LoVo (cell line): ENCODE results near the gene TMEM185B.

Experiments used
- DNase-seq: peaks from one replicate; pipeline ENCODE4 v3.0.0-alpha.2; 2016; ENCODE audit warnings: low spot score

TMEM185B gene

DNA sequence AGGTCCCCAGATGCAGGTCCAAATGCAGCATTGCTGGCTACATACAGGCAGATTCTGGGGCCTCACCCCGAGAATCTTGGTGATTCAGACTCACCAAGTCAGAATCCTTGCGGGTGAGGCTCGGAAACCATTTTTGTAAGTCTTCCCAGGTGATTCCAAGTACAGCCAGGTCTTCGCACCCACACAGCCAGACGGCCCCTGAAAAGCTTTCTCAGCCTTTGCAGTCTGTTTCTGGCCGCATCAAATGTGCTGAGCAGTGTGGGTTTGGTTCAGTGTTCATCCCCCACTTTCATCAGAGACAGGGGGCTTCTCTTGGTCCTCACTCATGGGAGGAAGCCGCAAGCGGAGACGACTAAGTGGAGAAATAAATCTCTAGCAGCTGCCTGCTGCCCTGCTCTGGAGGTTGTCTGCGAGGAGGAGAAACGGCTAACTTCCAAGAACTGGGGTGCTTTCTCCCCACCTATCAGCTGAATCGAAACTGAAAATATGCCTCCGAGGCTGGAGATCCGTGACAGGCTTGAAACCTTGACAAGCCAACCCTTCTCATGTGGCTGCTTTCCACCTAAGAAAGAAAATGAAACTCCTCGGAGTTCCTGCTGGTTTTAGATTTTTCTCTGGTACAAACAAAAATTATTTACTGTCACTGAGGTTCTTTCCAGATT lies 8.9 kb upstream of the TMEM185B start:
- peak; percentile 16 for DNase-seq

DNA sequence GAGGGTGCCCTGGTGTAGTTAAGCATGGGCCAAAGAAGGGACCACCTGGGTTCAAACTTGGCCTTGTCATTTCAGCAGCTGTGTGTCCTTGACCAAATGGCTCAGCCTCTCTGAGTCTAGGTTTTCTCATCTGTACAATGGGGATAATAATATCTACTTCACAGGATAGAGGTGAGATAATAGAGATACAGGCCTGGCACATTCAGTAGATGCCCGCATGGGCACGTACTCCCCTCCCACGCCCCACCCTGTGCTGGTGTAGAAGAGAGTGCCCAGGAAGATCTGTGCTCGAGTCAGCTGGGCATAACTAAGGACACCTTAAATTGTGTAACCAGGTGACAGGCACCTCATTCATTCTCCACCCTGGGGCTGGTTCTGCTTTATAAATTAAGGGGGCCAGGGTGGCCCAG lies 8.4 kb upstream of the TMEM185B start:
- DNase-seq, result no peak

DNA sequence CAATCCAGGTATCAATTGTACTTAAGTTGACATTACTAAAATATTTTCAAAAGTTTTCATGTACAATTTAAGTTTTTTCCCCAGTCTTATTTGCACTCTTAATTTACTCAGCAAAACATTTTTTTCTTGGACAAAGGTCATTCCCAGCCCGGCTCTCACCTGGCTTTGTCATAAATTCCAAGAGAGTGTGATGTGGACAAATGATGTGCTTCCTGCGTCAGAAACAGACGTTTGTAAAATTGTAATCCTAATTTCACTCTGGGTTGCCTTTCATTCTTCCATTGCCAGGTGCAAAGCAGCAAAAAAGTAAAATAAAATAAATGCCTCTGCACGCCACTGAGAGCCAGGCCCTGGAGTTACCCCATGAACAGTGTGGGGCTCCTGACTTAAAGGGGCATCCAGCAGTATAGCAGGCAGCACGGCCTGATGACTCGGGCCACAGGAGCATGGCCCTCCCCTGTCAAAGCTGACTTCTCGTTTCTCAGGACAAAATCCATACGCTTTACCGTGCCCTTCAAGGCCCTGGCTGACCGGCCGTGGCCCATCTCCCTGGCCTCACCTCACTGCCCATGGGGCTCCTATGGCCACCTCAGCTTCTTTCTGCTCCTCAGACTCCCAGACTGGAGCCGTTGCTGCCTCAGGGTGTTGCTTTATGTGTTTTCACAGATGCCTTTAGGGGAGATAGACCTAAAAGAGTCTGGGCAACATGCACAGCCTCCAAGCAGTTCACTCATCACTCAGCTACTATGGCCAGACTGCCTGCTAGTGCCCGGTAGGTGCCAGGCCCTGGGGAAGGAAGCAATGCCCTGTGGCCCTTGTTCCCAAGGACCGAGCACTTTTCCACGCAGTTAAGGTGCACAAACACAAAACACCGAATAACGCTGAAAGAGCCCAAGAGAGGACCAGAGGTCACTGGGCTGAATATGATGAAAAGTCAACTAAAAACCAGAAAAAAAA lies 7.6 kb upstream of the TMEM185B start:
- peak; percentile 30 for DNase-seq

DNA sequence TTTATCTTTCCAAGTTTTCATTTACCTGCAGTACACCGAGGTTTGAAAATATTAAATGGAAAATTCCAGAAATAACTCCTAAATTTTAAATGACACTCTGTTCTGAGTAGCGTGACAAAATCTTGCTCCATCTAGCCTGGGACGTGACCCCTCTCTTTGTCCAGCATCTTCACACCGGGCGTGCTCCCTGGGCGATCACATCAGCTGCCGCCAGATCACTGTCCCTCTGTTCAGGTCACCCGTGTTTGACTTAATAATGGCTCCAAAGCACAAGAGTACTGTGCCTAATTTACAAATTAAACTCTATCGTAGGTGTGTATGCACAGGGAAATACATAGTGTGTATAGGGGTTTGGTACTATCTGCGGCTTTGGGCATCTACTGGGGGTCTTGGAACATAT lies 6.1 kb upstream of the TMEM185B start:
- DNase-seq, result no peak

DNA sequence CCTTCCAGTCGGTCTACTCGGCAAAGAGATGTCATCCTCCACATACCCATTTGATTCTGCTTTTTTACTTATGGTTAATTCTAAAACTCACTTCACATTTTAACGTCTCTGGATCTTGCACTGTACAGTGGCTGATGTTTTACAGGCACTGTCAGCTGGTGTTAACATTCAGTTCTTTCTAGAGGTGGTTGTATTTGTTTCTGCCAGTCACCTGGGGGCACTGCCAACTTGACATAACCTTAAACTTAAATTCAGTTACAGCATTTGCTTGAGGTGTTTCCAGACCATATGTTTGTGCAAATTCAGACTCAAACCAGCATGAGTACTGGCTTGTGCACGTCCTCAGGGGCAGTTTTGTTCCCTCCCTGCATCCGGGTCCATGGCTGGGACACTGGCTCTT lies 5.3 kb upstream of the TMEM185B start:
- DNase-seq, result no peak

DNA sequence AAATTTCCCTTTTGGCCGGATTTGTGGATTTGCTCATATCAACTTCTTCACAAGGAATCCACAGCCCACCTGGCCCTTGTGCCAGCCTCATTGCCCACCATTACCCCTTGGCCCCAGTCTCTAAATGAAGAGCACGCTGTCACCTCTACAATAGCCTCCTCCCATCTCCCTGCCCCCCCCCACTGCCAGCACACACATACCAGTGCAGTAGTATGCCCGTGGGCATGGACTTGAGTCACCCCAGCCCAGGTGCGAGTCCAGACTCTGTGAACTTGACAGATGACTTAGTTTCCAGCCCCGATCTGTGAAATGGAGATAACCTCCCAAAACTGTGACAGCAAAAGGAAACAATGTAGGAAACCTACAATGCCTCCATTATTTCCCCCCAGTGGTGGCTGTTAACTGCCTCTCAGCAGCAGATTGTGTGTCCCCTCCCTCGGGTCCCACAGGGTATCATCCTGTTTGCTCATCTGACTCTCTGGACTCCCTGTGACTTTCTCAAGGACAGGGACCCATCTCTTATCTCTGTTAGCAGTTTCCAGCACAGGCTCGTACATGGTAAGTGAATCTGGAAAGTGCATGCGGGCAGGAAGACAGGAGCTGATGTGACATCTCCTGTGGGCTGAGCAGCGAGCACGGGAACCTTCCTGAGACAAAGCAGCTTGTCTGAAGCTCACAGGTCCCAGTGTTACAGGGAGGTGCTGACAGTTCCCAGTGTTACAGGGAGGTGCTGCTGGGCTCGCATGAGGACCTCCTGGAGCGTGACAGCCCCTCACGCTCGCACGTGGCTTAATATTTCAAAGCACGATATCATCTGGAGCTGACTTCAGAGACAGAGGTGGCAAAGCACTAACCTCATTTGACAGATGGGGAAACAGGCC lies 4.2 kb upstream of the TMEM185B start:
- no peak for DNase-seq

DNA sequence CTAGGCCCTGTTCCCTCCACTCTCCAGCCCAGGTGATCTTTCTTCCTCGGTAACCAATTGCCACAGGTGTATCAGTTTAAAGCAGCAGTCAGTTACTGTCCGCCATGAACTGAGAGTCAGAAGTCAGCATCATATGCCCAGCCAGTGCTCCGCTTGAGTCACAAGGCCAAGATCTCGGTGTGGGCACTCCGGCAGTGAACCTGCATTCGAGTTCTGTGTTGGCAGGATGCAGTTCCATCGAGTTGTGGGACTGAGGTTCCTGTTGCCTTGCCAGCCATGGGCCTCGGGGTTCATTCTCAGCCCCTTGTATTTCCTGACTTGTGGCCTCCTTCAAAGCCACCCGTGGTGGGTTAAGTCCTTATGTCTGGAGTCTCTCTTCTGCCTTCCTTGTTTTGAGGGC lies 3.1 kb upstream of the TMEM185B start:
- DNase-seq, result no peak

DNA sequence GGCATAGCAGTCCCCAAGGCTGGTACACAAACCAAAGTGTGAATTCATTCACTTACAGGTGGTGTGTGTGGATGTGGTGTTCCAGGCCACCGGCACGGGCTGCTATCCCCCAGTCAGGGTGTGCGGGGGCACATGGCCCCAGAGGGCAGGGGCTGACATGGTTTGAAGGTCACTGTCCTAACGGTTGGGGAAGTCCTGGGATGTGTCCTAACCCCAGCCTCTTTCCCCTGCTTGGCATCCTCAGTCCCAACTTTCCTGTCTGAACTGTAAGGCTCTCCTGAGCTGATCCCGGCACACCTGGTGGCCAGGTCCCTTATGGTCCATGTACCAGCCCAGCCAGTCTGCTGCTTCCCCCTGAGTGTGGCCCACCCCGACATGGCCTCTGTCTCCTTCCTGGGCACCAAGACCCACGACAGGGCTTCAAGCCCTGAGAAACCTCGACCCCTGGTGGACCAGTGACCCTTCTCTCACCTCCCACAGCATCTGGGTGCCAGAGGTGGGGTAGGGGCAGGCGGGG lies 2.4 kb upstream of the TMEM185B start:
- DNase-seq, result no peak

DNA sequence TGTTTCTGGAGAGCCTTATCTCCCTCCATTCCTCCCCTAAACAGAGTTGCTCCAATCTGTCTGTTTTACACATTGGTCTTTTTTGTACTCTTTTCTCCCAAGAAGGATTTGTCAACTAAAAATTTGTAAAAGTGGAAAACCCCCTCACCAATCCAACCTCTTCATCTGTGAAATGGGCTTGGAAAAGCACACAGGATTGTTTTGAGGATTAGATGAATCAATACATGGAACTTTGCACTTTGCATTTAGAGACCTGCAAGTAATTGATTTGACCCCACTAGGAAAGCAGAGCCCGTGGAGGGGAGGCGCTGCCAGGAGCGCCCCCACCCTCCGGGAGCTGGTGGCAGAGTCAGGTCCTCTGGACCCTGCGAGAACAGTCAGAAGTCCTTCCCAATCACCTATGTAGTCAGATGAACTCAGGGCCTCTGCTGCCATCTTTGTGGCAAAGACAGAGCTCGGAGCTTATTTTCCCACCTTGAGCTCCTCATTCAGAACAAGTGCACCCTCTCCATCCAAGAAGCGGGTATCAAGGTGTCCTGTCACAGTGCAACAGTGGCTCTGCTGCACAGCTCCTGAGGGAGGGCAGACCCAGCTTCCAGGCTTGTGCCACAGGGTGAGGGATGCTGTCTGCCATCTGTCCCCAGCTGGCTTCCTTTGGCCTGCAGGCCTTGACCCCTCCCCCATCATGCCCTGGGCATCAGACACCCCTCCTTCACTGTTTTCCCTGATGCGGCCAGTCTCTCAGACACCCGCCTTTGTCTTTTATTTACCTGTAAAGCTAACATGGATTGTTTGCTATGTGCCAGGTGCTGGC lies 1.7 kb upstream of the TMEM185B start:
- DNase-seq, result no peak

DNA sequence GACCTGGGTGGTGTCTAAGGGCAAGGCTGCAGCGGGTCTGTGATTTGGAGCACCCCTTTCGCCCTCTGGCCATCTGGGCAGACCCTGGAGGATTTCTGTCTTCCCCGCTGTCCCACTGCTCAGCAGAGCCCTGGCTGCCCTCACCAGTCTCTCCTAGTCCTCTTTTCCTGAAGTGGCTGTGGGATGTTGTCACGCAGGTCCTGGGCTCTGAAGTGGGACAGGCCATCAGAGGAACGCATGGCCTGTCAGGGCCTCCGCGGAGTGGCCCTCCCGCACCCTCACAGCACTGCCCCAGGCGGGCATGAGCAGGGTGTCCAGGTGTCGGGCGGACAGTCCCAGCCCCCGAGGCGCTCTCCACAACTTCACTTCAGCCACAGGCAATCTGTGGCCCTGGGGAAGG lies 1.1 kb upstream of the TMEM185B start:
- no peak for DNase-seq

DNA sequence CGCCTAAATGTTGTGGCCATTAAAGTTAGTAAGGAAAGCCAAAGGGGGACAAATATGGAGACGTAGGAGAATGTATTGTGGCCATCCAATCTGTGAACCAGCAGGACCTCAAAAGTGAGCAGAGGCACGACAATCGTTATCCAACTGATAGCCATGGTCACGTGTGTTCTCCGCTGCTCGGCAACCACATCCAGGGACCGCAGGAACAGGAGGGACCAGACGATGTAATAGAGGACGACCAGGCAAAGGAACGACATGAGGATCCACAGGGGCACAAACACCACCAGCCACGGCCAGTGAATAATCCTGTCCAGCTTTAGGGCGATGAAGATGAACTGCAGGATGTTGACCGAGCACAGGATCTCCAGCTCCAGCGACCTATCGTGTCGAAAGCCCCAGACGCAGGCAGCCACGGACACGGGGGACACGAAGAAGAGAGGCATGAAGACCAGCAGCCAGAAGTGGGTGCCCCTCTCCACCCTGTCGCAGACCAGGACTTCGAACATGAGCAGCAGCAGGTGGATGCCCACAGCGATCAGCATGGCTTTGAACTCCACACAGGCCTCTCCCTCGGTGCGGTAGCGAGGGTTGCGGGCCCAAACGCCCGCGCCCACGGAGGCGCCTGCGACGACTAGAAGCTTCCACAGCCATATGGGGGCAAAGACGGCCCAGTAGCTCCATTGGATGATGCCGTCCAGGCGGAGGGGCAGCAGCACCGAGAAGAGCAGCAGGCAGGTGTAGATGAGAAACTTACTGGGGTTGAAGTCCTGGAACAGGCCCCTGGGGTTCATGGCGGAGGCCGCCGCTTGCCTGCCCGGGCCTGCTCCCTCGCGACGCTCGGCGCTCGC lies 790 bp downstream of the TMEM185B start:
- DNase-seq, result no peak

DNA sequence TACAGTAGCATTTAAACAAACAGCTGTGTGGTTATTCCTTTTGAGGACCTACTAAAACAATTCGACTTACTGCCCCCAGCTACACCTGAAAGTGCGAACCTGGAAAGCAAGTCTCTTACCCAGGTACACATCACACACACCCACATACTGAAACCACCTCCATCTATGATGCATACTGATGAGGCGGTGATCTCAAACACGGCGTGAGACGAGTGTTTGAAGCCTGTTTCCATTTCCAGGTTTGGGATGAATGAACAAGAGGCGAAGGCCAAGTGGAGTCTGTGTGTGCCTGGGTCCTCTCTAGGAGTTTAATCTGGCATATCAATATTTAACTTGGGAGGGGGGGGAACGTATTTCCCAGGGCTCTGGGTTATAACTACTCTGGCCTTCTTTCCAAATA lies 1.6 kb downstream of the TMEM185B start:
- DNase-seq, result no peak

DNA sequence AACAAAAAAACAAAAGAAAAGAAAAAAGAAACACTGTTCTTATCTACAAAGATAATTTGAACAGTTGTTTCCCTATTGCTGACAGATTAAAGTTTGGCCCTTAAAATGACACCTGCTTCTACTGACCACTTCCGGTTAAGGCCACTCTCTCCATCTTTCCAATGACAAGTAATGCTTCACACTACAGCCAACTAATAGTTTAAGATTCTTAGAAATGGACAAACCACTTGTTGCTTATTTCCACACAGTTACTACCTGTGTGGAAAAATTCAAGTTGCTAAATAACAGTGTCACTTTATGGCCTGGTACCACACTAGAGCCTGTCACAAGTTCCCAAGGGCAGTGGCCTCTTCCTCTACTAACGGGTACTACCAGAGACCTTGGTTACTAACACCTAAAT lies 2.4 kb downstream of the TMEM185B start:
- no peak for DNase-seq

DNA sequence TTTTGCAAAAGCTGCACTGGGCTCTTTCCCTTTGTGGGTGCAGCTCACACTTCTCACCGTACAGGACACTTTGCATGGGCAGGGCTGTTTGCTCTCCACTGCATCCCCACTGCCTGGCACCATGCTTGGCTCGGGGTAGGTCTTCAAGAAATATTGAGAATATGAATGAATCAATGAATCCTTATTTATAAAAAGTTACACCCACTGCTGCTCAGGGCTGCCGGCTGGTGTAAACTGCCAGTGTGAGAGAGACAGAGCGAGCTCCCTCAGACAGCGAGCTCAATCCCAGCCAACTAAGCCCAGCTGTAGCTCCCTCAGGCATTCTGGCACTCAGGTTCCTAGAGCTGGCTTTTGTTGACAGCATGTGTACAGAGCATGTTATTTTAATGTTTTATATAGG lies 3.4 kb downstream of the TMEM185B start:
- DNase-seq, result no peak

DNA sequence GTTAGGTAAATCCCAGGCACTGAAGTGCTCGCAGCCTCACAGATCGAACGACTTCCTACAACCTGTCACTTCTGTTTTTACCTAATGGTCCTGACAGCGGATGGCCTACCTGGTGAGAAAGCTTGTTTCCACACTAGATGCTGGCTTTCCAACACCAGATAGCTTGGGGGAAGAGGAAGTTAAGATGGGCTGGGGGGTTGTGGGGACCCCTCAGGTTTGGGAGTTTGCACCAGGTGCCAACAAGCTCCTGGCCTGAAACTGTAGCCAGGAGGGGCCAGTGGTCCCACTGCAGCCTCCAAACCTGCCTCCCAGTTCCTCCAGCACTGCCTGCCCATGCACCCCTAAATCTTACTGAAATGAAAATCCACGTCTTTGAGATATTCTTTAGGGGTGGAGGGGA lies 3.9 kb downstream of the TMEM185B start:
- no peak for DNase-seq

DNA sequence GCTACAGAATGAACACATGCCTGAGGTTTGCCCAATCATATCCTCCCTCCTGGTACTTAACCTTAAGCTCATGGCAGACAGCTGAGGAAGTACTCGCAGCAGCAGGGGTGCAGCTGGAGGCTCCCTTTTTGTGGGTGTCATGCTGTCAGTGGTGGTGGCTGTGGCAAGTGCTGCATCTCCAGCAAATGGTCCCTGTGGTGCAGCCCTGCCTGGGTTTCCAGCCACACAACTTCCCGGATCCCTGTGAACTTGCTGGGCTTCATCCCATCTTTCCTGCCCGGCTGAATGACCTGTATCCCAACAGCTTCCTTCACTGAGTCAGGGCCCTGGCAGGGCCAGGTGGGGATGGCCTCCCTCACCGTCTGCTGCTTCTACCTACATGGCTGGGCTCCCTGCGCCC lies 5.0 kb downstream of the TMEM185B start:
- no peak for DNase-seq

DNA sequence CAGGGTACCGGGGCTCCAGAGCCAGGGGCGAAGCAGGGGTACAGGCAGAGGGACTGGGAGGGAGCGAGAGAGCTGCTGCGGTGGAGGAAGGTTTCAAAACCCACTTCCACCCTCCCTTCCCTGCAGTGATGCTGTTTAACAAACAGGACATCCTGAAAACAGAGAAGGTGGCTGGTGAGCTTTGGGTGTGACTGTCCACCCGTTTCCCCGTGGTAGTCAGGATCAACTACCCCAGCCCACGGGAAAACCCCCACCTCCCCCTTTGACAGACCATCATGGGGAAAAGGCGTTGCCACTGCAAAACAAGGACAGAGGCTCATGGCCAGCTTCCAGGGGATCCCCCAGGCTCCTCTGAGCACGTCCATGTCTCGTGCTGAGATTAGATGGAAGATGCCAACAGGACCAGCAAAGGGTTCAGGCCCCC lies 12.9 kb downstream of the TMEM185B start:
- DNase-seq, result no peak

DNA sequence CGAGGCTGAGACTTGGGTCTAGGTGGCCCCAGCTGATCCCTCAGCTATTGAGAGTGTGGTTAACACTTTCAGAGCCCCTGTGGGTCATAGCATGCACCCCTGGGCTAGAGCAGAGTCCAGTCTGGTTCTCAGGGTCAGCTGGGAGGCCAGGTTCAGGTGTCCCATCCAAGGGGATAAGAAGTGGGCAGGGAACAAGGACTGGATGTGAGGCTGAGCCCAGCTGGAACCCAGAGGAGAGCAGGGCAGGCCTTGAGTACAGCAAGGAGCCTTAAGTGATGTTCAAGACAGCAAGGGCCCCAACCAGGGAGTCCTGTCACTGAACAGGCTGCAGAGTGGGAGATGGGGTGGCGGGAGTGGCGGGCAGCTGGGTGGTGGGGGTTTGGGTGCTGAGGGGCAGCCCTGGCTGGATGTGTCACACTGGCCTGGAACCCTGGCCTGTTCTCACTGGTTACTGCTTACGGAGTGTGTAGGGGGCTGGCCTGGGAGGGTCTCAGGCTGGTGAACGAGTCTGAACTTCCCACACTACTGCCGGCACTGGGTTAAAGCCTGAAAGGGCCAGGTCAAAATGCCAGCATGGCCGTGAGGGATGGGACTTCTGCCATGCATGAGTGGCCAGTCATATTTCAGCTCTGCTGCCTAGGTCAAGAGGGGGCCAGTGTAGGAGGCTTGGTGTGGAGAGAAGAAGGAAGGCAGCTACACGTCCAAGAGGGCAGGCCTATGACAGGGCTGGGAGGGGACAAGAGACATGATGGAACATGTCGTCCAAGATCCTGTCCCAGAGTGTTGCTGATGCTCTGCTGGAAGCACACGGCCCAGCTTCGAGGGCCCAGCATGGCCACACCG lies 13.6 kb downstream of the TMEM185B start:
- no peak for DNase-seq
